KMS-11 (cell line): ENCODE measurements around the gene KLHL18.

ENCODE experiments used
- H2AFZ ChIP-seq: fragments of 200-600 bp; sonication (generic); 2 replicates; pipeline ENCODE4 v1.6.1; 2016; ENCODE audit warnings: antibody characterized with exemption, mixed run types, low read depth
- H3K27ac ChIP-seq: fragments of 200-600 bp; sonication (generic); 2 replicates; pipeline ENCODE4 v1.6.1; 2016; ENCODE audit warnings: mild to moderate bottlenecking, mixed run types
- H3K27me3 ChIP-seq: fragments of 200-600 bp; sonication (generic); 2 replicates; pipeline ENCODE4 v1.6.1; 2017; ENCODE audit warnings: mild to moderate bottlenecking, low read depth, mixed run types, moderate library complexity; ENCODE audit not compliant: insufficient read depth
- H3K36me3 ChIP-seq: fragments of 200-600 bp; sonication (generic); 2 replicates; pipeline ENCODE4 v1.6.1; 2017; ENCODE audit warnings: mild to moderate bottlenecking, mixed run types; ENCODE audit not compliant: insufficient read depth
- H3K4me1 ChIP-seq: fragments of 200-600 bp; sonication (generic); 2 replicates; pipeline ENCODE4 v1.6.1; 2016; ENCODE audit warnings: mild to moderate bottlenecking, low read depth, mixed run types; ENCODE audit not compliant: poor library complexity, severe bottlenecking
- H3K4me2 ChIP-seq: fragments of 200-600 bp; sonication (generic); 2 replicates; pipeline ENCODE4 v1.7.0; 2016; ENCODE audit warnings: mild to moderate bottlenecking, mixed run types
- H3K4me3 ChIP-seq: fragments of 200-600 bp; sonication (generic); IDR thresholded peaks from 2 replicates; pipeline ENCODE4 v1.6.1; 2017; ENCODE audit warnings: low read depth, low read length, mixed read lengths; ENCODE audit not compliant: insufficient read depth
- H3K79me2 ChIP-seq: fragments of 200-600 bp; sonication (generic); 2 replicates; pipeline ENCODE4 v1.6.1; 2016; ENCODE audit warnings: low read depth, mixed run types; ENCODE audit not compliant: insufficient read depth
- H3K9ac ChIP-seq: fragments of 200-600 bp; sonication (generic); 2 replicates; pipeline ENCODE4 v1.6.1; 2016; ENCODE audit warnings: mild to moderate bottlenecking, mixed run types
- H4K20me1 ChIP-seq: fragments of 200-600 bp; sonication (generic); 2 replicates; pipeline ENCODE4 v1.6.1; 2016; ENCODE audit warnings: mild to moderate bottlenecking, mixed run types; ENCODE audit not compliant: insufficient read depth
- TF ChIP-seq, protein P1 (sequence below): fragments of 200-600 bp; sonication (generic); conservative IDR thresholded peaks from 2 replicates; pipeline ENCODE4 v1.6.1; 2017; ENCODE audit warnings: low read depth, mild to moderate bottlenecking, antibody characterized with exemption, low read length, moderate library complexity, mixed read lengths

Gene KLHL18

DNA sequence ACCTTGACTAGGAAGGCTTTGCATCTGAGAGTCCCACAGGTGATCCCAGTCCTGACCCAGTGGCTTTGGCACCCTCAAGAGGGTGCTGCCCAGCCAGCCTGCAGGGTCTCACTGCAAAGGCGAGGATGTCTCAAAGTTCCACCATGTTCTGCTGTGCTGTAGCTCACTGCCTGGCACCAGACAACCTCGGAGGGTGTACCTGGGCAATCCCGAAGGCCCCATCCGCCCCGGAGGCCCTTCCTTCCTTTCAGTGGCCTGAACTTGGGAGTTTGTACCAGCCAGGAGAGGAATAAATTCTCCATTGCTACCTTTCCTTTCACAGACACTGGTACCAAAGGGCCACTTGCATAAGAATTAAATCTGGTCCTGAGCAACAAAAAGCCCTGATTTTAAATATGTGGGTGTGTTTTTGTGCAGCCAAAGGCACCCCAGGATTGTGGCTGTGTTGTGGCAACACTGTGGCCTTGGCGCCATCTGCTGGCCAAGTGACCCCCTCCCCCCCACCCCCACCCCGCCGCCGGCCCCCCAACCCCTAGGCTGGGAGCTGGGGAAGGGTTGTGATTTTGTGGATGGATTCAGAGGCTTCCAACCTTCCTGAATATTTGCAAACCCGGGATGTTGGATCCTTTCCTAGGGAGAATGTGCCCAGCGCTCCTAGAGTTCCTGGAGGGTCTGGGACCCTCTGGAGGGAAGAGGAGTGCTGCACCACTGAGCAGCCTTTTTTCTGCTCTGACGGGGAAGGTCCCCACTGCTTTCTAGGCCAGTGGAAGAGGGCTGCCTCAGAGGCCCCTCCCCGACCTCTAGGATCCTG lies 88.3 kb downstream of the KLHL18 start:
- no peak overlapping the region for H3K4me3 ChIP-seq
- no peak overlapping the region for H3K4me2 ChIP-seq
- TF ChIP-seq, protein P1, sequence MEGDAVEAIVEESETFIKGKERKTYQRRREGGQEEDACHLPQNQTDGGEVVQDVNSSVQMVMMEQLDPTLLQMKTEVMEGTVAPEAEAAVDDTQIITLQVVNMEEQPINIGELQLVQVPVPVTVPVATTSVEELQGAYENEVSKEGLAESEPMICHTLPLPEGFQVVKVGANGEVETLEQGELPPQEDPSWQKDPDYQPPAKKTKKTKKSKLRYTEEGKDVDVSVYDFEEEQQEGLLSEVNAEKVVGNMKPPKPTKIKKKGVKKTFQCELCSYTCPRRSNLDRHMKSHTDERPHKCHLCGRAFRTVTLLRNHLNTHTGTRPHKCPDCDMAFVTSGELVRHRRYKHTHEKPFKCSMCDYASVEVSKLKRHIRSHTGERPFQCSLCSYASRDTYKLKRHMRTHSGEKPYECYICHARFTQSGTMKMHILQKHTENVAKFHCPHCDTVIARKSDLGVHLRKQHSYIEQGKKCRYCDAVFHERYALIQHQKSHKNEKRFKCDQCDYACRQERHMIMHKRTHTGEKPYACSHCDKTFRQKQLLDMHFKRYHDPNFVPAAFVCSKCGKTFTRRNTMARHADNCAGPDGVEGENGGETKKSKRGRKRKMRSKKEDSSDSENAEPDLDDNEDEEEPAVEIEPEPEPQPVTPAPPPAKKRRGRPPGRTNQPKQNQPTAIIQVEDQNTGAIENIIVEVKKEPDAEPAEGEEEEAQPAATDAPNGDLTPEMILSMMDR = no peak
- H3K4me1 ChIP-seq = no peaks in the 10 kb centered on the region
- no peaks in the 10 kb centered on the region for H4K20me1 ChIP-seq
- H3K9ac ChIP-seq = no peak overlapping the region
- H3K36me3 ChIP-seq = no peaks in the 10 kb centered on the region
- no peaks in the 10 kb centered on the region for H3K79me2 ChIP-seq
- H2AFZ ChIP-seq = no peak overlapping the region
- no peak overlapping the region for H3K27ac ChIP-seq
- H3K27me3 ChIP-seq = no peaks in the 10 kb centered on the region

DNA sequence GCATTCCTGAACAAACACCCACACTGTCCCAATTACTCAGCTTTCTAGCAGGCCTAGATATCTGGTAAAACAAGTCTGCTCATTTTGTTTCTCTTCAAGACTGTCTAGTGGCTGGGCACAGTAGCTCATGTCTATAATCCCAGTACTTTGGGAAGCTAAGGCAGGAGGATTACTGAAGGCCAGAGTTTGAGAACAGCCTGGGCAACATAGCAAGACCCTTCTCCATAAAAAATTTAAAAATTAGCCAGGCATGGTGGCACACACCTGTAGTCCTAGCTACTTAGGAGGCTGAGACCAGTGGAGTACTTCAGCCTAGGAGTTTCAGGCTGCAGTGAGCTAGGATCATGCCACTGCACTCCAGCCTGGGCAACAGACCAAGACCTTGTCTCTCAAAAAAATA lies 91.8 kb downstream of the KLHL18 start:
- TF ChIP-seq, protein P1 = no peak
- peaks cover 2% of the 10 kb centered on the region for H3K4me1 ChIP-seq
- no peak overlapping the region for H2AFZ ChIP-seq
- no peaks in the 10 kb centered on the region for H3K27me3 ChIP-seq
- H3K4me2 ChIP-seq = no peak overlapping the region
- no peaks in the 10 kb centered on the region for H3K79me2 ChIP-seq
- H3K9ac ChIP-seq = no peak overlapping the region
- H3K36me3 ChIP-seq = no peaks in the 10 kb centered on the region
- H3K4me3 ChIP-seq = no peak overlapping the region
- no peaks in the 10 kb centered on the region for H4K20me1 ChIP-seq
- H3K27ac ChIP-seq = no peak overlapping the region

DNA sequence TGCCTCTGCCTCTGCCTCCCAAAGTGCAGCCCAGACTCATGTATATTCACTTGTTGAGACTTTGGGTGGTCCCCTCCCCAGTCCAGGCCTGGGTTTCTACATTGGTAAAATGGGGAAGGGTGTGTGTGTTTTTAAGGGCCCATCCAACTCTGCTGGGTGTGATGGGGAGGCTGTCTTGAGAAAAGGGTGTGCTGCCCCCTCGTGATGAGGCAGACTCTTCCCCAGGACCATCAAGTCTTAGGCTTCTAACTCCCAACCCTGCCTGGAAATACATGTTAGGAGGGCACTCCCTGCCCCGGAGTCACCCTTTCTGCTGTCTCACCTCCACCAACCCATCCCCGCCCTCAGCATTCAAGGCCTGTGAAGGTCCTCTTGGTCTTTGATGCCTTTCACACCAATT lies 93.6 kb downstream of the KLHL18 start:
- Histone ChIP-seq H3K4me2 (no peak overlapping the region), H3K4me3 (no peak overlapping the region), H3K4me1 (peaks cover 6% of the 10 kb centered on the region), H3K9ac (no peak overlapping the region), H3K79me2 (0 out of 2 replicates have a peak, but pooled peaks cover under 1% of the 10 kb centered on the region), H2AFZ (no peak overlapping the region), H3K27me3 (no peaks in the 10 kb centered on the region), H3K27ac (no peak overlapping the region), H3K36me3 (no peaks in the 10 kb centered on the region), H4K20me1 (no peaks in the 10 kb centered on the region)
- TF ChIP-seq, protein P1 = no peak

DNA sequence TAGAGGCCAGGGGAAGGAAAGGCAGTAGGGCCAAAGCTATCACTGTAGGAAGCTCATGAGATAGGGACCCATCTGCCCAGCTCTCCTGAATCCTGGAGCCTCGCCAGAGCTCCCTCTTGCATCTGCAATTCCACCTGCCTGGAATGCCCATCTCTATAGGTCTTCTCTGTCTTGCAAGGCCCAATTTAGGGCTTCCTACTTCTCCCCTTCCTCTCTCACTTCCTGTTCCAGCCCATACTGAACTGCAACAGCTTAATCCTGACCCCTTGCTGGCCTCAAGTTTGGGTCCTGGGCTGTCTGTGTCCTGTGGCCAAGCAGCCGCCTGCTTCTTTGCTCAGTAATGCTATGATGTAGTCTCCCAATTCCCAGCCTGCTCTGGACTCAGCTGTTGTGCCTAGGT lies 94.4 kb downstream of the KLHL18 start:
- Histone ChIP-seq H3K4me2 (no peak overlapping the region), H3K4me3 (no peak overlapping the region), H3K36me3 (no peaks in the 10 kb centered on the region), H3K79me2 (peaks cover 8% of the 10 kb centered on the region; the same call in 1 of the 2 replicates), H3K27me3 (no peaks in the 10 kb centered on the region), H3K9ac (no peak overlapping the region), H4K20me1 (no peaks in the 10 kb centered on the region), H2AFZ (no peak overlapping the region), H3K27ac (no peak overlapping the region), H3K4me1 (peaks cover 6% of the 10 kb centered on the region)
- TF ChIP-seq, protein P1 = no peak
